ENCODE measurements around the gene BMP8A. TPM values are rescaled to one million over a fixed set of nuclear protein-coding genes. Genes with fewer than 3 reads are reported as not detected.

The BMP8A gene
- total RNA-seq, 1 donor from 2014 or later: not detected

GRCh38 chr1:39485046-39485803 is 6.2 kb upstream of the BMP8A start:
- H3K4me1 ChIP-seq: no peaks in the 10 kb centered on the region
- peaks cover 16% of the 10 kb centered on the region for H3K36me3 ChIP-seq
- peaks cover 21% of the 10 kb centered on the region for H3K27me3 ChIP-seq
- Mint-ChIP-seq H3K9me3 (no peaks in the 10 kb centered on the region), H3K27ac (no peak overlapping the region), H3K4me1 (peaks cover 7% of the 10 kb centered on the region), H3K4me3 (no peak overlapping the region), H3K27me3 (ENCODE audit: insufficient read depth, low read depth) (peaks cover 9% of the 10 kb centered on the region), H3K36me3 (peaks cover 37% of the 10 kb centered on the region)
- peaks cover 23% of the 10 kb centered on the region for H4K20me1 ChIP-seq (ENCODE audit: low read depth)
- H3K4me2 ChIP-seq: no peak overlapping the region
- no peak for DNase-seq (ENCODE audit: low spot score)
- H2AFZ ChIP-seq (replicated peaks): no peak overlapping the region
- no peak overlapping the region for H3K4me3 ChIP-seq
- TF ChIP-seq EZH2phosphoT487 (IDR thresholded peaks at IDR 0.05): no peak
- TF ChIP-seq CTCF (IDR thresholded peaks at IDR 0.05): no peak
- no peak for TF ChIP-seq EZH2 (IDR thresholded peaks at IDR 0.05)
- H3K9me3 ChIP-seq (ENCODE audit: low read depth): no peaks in the 10 kb centered on the region
- H3K79me2 ChIP-seq (ENCODE audit: low read depth): no peaks in the 10 kb centered on the region
- peaks cover 42% of the 10 kb centered on the region for H3F3A ChIP-seq (ENCODE audit: low read depth)
- no peak overlapping the region for H3K9ac ChIP-seq
- no peak overlapping the region for H3K27ac ChIP-seq

- H2AFZ ChIP-seq (replicated peaks): no peak overlapping the region
- H3K27ac ChIP-seq: no peak overlapping the region
- no peaks in the 10 kb centered on the region for H3K9me3 ChIP-seq (ENCODE audit: low read depth)
- no peak for DNase-seq (ENCODE audit: low spot score)
- peaks cover 14% of the 10 kb centered on the region for H3K36me3 ChIP-seq
- peaks cover 49% of the 10 kb centered on the region for H3K27me3 ChIP-seq
- Mint-ChIP-seq H3K27me3 (ENCODE audit: insufficient read depth, low read depth) (peaks cover 25% of the 10 kb centered on the region), H3K4me1 (peaks cover 4% of the 10 kb centered on the region), H3K4me3 (no peak overlapping the region), H3K36me3 (peaks cover 24% of the 10 kb centered on the region), H3K27ac (no peak overlapping the region), H3K9me3 (no peaks in the 10 kb centered on the region)
- TF ChIP-seq EZH2phosphoT487 (IDR thresholded peaks at IDR 0.05) (no peak), CTCF (IDR thresholded peaks at IDR 0.05) (no peak), EZH2 (IDR thresholded peaks at IDR 0.05) (no peak)
- peaks cover 52% of the 10 kb centered on the region for H3F3A ChIP-seq (ENCODE audit: low read depth)
- no peaks in the 10 kb centered on the region for H3K79me2 ChIP-seq (ENCODE audit: low read depth)
- H3K4me2 ChIP-seq: no peak overlapping the region
- H3K4me1 ChIP-seq: no peaks in the 10 kb centered on the region
- no peak overlapping the region for H3K4me3 ChIP-seq
- H4K20me1 ChIP-seq (ENCODE audit: low read depth): peaks cover 25% of the 10 kb centered on the region
- no peak overlapping the region for H3K9ac ChIP-seq
Measured at GRCh38 chr1:39488012-39488545, 3.4 kb upstream of the BMP8A start.

- no peak overlapping the region for H3K4me3 Mint-ChIP-seq
- H3K9me3 ChIP-seq (ENCODE audit: low read depth): no peaks in the 10 kb centered on the region
- peaks cover 20% of the 10 kb centered on the region for H3K36me3 Mint-ChIP-seq
Measured at GRCh38 chr1:39488793-39489566, 2.5 kb upstream of the BMP8A start.

More at GRCh38 chr1:39488793-39489566, 2.5 kb upstream of the BMP8A start:
- Histone ChIP-seq H3K27me3 (peaks cover 58% of the 10 kb centered on the region), H4K20me1 (ENCODE audit: low read depth) (peaks cover 25% of the 10 kb centered on the region), H3K4me3 (no peak overlapping the region), H3F3A (ENCODE audit: low read depth) (peaks cover 52% of the 10 kb centered on the region), H2AFZ (replicated peaks) (no peak overlapping the region), H3K4me1 (no peaks in the 10 kb centered on the region), H3K27ac (no peak overlapping the region), H3K4me2 (no peak overlapping the region), H3K79me2 (ENCODE audit: low read depth) (no peaks in the 10 kb centered on the region), H3K9ac (no peak overlapping the region), H3K36me3 (peaks cover 14% of the 10 kb centered on the region)
- no peaks in the 10 kb centered on the region for H3K4me1 Mint-ChIP-seq
- no peak for DNase-seq (ENCODE audit: low spot score)
- H3K27ac Mint-ChIP-seq: no peak overlapping the region
- H3K9me3 Mint-ChIP-seq: no peaks in the 10 kb centered on the region
- no peak for TF ChIP-seq CTCF (IDR thresholded peaks at IDR 0.05)
- TF ChIP-seq EZH2phosphoT487 (IDR thresholded peaks at IDR 0.05): no peak
- no peak for TF ChIP-seq EZH2 (IDR thresholded peaks at IDR 0.05)
- H3K27me3 Mint-ChIP-seq (ENCODE audit: insufficient read depth, low read depth): peaks cover 32% of the 10 kb centered on the region
